ENCODE results near the gene OR52B2.

- no peak for TF ChIP-seq CTCF (conservative IDR thresholded peaks at IDR 0.05; ENCODE audit: low read length)
- TF ChIP-seq EZH2phosphoT487 (IDR thresholded peaks at IDR 0.05; ENCODE audit: borderline replicate concordance), result no peak
Observed at GRCh38 chr11:6216501-6216900, 46.4 kb upstream of the OR52B2 start.
